GM21423 (cell line): Measurements from ENCODE around the gene GPR137.
A peak's percentile ranks its signal among the peaks of the same experiment; 100 is the strongest.

Source experiments
- ATAC-seq: cut with Tn5 transposase; IDR thresholded peaks from one replicate; pipeline ENCODE4 v1.9.1; 2021; ENCODE audit warnings: mild to moderate bottlenecking, moderate library complexity; ENCODE audit not compliant: unreplicated experiment

The GPR137 gene

GRCh38 chr11:64249038-64249437 is 36.6 kb upstream of the GPR137 start:
- ATAC-seq, result no peak

DNA sequence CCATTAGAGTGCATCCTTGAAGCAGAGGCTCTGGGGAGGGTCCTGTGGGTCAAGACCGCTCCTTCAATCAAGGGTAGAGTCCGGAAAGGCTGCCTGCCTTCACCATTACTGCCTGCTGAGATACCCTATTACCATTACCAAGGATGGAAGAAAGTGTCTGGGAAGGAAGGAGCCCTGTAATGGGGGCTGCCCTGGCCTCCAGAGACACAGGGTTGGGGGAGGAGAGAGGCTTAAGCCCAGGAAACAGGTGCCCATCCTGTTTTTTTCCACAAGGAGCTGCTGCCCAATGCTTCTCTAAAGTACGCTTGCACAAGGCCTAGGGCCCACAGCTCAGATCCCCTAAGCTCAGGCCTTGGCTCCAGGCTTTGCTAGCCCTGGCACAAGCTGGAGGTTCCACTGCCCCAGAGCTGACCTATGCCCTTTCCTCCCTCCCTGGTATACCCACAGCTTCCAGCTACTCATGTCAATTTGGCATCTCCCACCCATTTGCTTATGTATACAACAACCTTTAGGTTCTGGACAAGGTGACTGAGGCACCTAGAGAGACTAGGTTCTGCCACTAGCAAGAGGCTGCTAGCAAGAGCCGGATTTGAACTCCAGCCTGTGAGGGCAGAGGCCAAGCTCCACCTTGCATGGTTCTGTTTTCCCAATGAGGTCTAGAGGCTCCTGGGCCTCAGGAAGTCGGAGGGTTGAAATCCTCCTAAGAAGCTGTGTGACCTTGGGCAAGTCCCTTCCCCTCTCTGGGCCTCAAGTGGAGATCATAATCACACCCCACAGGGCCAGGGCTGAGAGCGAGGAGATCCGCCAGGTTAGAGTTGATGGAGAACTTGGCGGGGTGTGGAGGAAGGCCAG is 35.9 kb upstream of the GPR137 start:
- no peak for ATAC-seq

DNA sequence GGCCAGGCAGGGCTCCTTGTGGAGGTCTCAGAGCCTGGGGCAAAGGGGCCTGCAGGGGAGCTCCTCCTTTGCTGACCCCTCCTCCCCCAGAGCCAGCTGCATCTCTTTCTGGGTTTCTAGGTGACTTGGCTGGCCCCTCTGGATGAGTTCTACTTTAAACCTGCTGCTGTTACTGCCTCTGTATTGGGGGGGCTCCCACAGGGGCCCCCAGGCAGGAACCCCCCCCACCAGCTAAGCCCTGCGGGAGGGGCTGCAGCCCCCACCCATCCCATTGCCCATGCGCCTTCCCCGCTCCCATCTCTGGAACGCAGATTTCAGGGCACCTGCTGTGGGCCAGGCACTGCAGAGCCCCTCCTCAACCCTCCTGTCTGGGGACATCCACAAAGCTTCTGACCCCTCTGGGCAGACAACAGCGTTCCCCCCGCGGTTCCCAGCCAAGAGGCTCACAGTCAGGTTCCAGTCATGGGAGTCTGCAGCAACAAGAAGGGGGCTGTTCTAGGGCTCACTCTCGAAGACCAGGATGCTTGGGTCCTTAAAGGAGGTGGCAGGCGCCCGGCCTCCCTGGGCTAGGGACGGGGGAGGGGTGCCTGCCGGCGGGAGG is 35.1 kb upstream of the GPR137 start:
- no peak for ATAC-seq

DNA sequence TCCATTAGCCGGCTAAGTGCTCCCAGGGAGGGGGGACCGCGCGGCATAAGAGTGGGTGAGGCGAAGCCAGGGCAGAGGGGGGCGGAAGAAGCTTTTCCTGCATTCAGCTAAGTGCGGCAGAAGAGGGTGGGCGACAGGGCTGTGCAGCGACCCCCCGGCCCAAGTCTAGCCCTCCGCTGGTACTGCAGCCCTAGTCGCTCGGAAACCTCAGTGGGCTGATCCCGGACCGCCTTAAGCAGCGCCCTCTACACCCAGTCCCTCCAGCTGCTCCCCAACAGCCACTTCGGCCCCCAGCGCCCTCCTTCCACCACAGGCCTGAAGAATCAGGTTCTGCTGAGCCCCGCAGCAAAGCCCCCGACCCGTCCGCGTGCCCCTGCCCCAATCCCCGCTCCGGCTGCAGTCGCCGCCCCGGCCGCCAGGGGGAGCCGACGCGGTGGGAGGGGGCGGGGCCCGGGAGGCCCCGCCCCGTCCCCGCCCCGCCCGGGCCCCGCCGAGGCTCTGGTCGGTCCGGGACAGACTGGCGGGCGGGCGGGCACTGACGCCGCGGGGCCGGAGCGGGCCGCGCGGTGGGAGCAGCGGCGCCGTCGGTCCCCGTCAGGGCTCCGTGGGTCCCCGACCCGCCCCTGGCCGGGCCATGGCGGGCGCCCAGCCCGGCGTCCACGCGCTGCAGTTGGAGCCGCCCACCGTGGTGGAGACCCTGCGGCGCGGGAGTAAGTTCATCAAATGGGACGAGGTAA is 34.5 kb upstream of the GPR137 start, which contains the start of gene PLCB3:
TSS of gene PLCB3 (plus strand) at position 515 of the 737 bp plus-strand sequence. CDS start at position 635, 120 bp downstream.
- ATAC-seq, result peak; percentile 35

DNA sequence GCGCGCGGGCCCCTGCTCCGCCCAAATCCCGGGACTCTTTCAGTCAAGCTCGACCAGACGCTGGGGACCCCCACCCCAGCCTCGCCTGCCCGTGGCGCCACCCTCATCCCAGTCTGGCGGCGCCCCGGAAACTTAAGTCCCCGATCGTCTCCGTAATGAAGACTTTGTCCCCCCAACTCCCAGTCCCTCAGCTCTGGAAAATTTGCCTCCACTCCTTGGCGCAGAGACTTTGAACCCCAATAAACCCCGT is 34.0 kb upstream of the GPR137 start:
- no peak for ATAC-seq

GRCh38 chr11:64252003-64252872 is 33.4 kb upstream of the GPR137 start:
- no peak for ATAC-seq

DNA sequence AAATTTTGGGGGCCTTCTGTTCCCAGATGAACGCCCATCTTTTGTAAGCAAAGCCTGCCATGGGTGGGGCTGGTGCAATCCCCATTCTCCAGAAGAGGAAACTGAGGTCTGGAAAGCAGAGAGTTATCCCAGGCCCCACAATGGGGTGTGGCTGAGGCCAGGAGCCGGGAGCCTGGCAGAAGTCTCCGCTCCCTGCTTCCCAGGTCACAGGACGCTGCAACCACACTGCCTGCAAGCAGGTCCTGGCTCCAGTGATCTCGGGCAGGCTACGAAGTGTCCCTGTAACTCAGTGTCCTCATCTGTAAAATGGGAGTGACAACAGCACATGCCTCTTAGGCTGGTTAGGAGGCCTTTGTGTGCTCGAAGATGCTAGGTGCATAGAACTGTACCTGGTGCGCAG is 32.6 kb upstream of the GPR137 start:
- no peak for ATAC-seq

- ATAC-seq, result no peak
Observed at GRCh38 chr11:64253481-64253880, 32.2 kb upstream of the GPR137 start.

- ATAC-seq, result no peak
Observed at GRCh38 chr11:64254326-64254725, 31.3 kb upstream of the GPR137 start.

GRCh38 chr11:64255135-64256128 is 30.2 kb upstream of the GPR137 start:
- ATAC-seq, result no peak

DNA sequence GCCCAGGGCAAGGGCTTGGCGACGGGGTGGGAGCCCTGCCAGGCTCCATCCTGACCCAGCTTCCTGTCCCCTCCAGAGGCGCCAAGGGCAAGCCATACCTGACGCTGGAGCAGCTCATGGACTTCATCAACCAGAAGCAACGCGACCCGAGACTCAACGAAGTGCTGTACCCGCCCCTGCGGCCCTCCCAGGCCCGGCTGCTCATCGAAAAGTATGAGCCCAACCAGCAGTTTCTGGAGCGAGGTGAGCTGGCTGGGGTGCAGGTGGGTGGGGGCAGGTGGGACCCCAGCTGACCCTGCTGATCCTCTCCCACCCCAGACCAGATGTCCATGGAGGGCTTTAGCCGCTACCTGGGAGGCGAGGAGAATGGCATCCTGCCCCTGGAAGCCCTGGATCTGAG is 29.3 kb upstream of the GPR137 start:
- no peak for ATAC-seq

DNA sequence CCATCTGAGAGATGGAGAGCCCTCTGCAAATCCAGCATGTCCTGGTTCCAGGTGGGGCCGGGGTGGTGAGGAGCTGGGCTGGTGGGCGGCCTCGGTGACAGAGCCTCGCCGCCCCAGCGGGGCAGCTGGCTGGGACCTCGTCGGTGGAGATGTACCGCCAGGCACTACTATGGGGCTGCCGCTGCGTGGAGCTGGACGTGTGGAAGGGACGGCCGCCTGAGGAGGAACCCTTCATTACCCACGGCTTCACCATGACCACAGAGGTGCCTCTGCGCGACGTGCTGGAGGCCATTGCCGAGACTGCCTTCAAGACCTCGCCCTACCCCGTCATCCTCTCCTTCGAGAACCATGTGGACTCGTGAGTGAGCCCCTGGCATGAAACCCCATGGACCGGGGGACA is 27.3 kb upstream of the GPR137 start:
- ATAC-seq, result no peak

DNA sequence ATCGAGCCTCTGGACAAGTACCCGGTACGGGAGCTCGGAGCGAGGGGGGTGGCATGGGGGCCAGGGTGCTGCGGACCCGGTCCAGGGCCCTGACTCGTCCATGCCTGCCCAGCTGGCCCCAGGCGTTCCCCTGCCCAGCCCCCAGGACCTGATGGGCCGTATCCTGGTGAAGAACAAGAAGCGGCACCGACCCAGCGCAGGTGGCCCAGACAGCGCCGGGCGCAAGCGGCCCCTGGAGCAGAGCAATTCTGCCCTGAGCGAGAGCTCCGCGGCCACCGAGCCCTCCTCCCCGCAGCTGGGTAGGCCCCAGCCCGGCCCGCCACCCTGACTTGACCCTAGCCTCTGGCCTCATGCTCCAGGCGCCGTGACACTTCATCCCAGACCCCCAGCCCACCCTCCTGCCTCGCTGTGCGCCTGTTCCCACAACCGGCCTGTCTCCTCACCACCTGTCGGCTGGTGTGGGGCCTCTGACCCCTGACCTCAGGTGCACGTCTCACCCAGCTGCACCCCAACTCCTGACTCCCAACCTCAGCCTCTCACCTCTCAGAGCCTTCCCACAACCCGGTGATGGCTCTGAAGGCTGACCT is 26.6 kb upstream of the GPR137 start:
- no peak for ATAC-seq

- no peak for ATAC-seq
Observed at GRCh38 chr11:64259533-64260067, 26.0 kb upstream of the GPR137 start.

DNA sequence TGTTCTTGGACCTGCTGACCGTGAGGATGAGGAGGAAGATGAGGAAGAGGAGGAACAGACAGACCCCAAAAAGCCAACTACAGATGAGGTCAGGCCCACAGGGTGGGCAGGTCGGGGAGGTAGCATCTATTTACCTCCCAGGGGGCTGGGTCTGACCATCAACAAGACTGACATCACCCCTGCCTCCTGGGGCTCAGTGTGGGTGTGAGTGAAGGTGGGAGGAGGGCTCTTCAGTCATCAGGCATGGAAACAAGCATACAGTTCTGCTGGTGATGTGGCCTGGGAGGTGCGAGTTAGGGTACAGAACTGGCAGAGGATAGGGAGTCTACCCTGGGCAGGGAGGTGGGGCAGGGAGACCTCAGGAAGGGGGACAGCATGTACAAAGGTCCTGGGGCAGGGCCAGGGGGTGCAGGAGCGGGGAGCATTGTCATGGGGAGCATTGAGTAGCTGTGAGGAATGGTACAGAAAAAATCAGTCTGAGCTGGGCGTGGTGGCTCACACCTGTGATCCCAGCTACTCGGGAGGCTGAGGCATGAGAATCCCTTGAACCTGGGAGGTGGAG is 25.4 kb upstream of the GPR137 start:
- no peak for ATAC-seq

GRCh38 chr11:64261556-64262080 is 24.0 kb upstream of the GPR137 start:
- ATAC-seq, result no peak

DNA sequence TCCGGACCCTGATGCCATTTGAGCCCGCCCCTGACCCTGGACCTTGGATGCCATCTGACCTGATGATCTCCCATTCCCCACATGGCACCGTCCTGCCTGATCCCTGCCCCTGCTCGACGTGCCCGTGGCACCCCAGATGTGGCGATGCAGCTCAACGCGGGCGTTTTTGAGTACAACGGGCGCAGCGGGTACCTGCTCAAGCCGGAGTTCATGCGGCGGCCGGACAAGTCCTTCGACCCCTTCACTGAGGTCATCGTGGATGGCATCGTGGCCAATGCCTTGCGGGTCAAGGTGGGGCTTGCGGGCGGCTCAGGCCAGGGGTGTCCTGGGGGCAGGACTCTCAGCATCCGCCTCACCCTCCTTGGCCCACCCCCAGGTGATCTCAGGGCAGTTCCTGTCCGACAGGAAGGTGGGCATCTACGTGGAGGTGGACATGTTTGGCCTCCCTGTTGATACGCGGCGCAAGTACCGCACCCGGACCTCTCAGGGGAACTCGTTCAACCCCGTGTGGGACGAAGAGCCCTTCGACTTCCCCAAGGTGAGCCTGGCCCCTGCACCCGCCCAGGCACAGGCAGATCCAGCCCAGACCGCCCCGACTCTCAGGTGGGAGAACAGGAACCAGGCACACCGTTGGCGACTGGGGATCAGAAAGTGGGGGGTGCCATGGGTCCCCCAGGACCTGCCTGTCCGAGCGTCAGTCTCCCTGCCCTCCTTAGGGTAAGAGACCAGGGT is 23.2 kb upstream of the GPR137 start:
- ATAC-seq, result no peak
